Naive B cell (primary cell): ENCODE results near the gene RGS1. TPM values are rescaled to one million over a fixed set of nuclear protein-coding genes. Genes with fewer than 3 reads are reported as not detected.

Experiments used
- ATAC-seq, 2 donors: fragments of 150-1000 bp; cut with Tn5 transposase; 2 replicates each; pipeline ENCODE4 v1.10.0; 2021; ENCODE audit warnings: low read depth in 2 of 2, mild to moderate bottlenecking in 2 of 2, moderate library complexity in 2 of 2
- DNase-seq: peaks from one replicate; pipeline ENCODE4 v3.0.0; 2022
- H3K27ac Mint-ChIP-seq, 6 donors: one replicate each; pipeline ENCODE4 v1.8.0; 2020 to 2022; ENCODE audit warnings: mild to moderate bottlenecking in 6 of 6, mixed read lengths in 6 of 6, moderate library complexity in 5 of 6, inconsistent platforms in 2 of 6
- H3K27me3 Mint-ChIP-seq, 3 donors: one replicate each; pipeline ENCODE4 v1.8.0; 2021 to 2022; ENCODE audit warnings: mixed read lengths in 3 of 3, mild to moderate bottlenecking in 1 of 3
- H3K36me3 Mint-ChIP-seq, 2 donors: one replicate each; pipeline ENCODE4 v1.8.0; 2020 to 2022; ENCODE audit warnings: mixed read lengths in 2 of 2, inconsistent platforms in 1 of 2, mild to moderate bottlenecking in 1 of 2
- H3K4me1 Mint-ChIP-seq, 3 donors: one replicate each; pipeline ENCODE4 v1.8.0; 2020 to 2022; ENCODE audit warnings: mixed read lengths in 3 of 3, inconsistent platforms in 1 of 3, mild to moderate bottlenecking in 1 of 3, moderate library complexity in 1 of 3
- H3K4me3 Mint-ChIP-seq, 8 donors: one replicate each; pipeline ENCODE4 v1.8.0; 2020 to 2022; ENCODE audit warnings: mild to moderate bottlenecking in 8 of 8, mixed read lengths in 8 of 8, moderate library complexity in 8 of 8, inconsistent platforms in 2 of 8
- H3K9me3 Mint-ChIP-seq, 7 donors: one replicate each; pipeline ENCODE4 v1.8.0; 2020 to 2022; ENCODE audit warnings: mixed read lengths in 7 of 7, mild to moderate bottlenecking in 5 of 7, inconsistent platforms in 2 of 7, moderate library complexity in 1 of 7
- polyA plus RNA-seq, 6 donors: library from polyadenylated mRNA; unstranded; fragments of 300-500 nt; fragmentation: Illumina TruSeq; gene quantifications; one replicate each; pipeline ENCODE4 v1.2.3, GENCODE V29; 2021; ENCODE audit warnings: low read depth in 6 of 6

RGS1 gene
- polyA plus RNA-seq, 6 donors from 2014 or later: 55.5 to 355 (median 116) TPM

DNA sequence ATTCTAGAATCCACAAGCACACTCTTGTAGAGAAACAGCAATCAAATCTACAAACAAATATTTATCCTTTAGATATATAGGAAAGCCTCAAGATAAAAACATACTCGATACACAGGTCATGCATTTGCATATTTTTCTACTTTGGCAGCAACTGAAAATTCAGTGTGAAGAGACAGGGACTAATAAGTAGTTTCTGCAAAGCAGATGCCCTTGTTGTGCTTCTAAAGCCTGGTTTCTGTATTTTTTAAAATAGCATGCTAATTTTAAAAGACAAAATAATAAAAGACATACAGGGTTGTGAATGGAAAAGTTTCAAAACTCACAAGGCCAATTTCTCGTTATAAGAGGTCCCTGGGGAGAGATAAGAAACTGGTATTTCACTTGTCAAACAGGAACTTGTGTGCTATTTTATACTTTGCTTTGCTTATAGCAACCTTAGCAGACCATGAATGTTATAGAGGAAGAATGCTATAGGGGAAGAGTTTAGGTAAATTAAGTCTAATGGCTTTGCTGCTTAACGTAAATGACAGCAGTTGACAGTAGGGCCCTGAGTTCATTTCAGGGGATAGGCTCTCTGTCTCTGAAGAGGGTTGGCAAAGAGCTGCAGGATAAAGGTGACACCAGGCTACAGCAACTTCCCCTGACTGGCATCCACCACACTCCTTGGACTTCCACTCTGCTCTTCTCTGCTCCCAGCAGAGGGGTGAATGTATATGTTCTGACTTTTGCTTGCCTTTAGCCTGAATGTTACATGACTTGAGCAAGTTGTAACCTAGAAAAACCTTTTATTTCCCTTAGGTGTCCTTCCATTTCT is 51.0 kb downstream of the RGS1 start:
- H3K27ac Mint-ChIP-seq: peak overlapping the region in 4 of 6 donors; percentile 30 to 57 (median 38)
- peaks cover 0 to 5% of the 10 kb centered on the region in 2 donors for H3K36me3 Mint-ChIP-seq
- peak; percentile 91 to 93 for ATAC-seq
- DNase-seq: peak; percentile 66
- peak overlapping the region in 1 of 8 donors; percentile 80 for H3K4me3 Mint-ChIP-seq
- peaks cover 7 to 12% (median 11%) of the 10 kb centered on the region in 3 donors for H3K4me1 Mint-ChIP-seq
- peaks cover 74 to 84% (median 77%) of the 10 kb centered on the region in 3 donors for H3K27me3 Mint-ChIP-seq
- peaks cover 0 to 12% (median 3%) of the 10 kb centered on the region in 7 donors for H3K9me3 Mint-ChIP-seq

DNA sequence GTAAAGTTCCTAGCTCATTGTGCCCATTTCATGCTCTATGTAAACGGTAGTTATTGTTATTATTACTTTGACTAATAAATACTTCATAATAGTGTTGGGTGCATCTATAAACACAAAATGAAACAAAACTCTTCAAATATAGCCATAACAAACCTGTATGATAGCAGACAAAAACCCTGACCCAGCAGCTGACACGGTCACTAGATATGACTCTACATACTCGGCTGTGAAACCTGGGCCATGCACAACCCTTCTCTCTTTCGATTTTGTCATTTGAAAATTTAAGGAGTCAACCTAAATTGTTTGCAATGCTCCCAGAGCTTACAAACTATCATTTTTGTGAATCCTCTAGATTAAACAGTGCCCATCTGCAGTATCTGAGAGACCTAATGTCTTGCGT is 52.3 kb downstream of the RGS1 start:
- no peak for DNase-seq
- H3K36me3 Mint-ChIP-seq: peaks cover 0 to 5% of the 10 kb centered on the region in 2 donors
- H3K27me3 Mint-ChIP-seq: peaks cover 71 to 79% (median 73%) of the 10 kb centered on the region in 3 donors
- no peak for ATAC-seq
- H3K4me3 Mint-ChIP-seq: no peak overlapping the region
- peaks cover 0 to 5% (median 0%) of the 10 kb centered on the region in 7 donors for H3K9me3 Mint-ChIP-seq
- no peak overlapping the region for H3K27ac Mint-ChIP-seq
- peaks cover 7 to 12% (median 11%) of the 10 kb centered on the region in 3 donors for H3K4me1 Mint-ChIP-seq

DNA sequence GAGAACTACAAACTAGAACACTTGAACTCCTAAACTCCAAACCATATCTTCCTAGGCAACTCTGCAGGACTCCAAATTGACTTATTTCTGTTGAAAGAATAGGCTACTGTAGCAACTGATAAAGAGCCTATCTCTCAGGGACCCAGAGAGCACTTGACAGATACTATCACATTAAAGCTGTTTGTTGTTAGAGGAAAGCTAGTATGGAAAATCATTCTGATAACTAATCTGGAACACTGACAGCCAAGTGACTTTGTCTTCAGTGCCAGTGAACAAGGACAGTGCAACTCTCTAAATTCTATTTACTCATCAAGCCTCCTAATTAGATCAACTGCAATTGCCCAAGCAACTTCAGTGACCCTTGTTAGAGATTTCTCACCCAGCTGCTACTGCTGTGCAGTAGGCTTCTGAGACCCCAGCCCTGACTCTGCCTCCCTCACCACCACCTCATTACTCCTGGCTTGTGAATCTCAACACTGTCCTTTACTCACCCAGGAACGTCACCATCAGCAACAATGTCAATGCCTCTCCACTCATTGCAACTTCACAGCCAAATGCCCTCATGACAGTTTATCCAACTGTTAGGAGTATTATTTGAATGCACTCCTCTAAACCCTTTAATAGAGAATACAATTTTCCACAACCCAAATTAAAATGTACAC is 53.0 kb downstream of the RGS1 start:
- ATAC-seq: no peak
- peaks cover 0 to 5% of the 10 kb centered on the region in 2 donors for H3K36me3 Mint-ChIP-seq
- H3K4me1 Mint-ChIP-seq: peaks cover 7 to 12% (median 11%) of the 10 kb centered on the region in 3 donors
- no peak for DNase-seq
- peaks cover 0 to 1% (median 0%) of the 10 kb centered on the region in 7 donors for H3K9me3 Mint-ChIP-seq
- no peak overlapping the region for H3K27ac Mint-ChIP-seq
- peaks cover 70 to 79% (median 73%) of the 10 kb centered on the region in 3 donors for H3K27me3 Mint-ChIP-seq
- H3K4me3 Mint-ChIP-seq: no peak overlapping the region

DNA sequence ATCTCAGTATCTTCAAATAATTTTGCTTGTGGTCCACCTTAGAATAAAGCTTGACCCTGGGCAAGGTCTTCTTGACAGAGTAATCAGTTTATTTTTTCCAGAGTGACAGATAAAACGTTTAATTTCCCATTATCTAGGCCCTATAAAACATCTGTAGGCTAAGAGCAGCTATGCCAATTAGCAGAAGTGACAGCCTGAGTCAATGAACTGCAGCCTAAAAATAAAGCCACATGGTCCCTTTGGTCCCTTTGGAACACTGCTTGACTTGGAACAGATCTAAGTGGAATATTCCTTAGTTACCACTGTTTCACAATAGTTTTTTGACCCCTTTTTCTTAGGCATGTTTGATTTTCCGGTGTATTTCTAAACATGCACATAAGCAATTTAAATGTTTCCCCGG is 54.0 kb downstream of the RGS1 start:
- Mint-ChIP-seq H3K27ac (no peak overlapping the region), H3K4me3 (no peak overlapping the region), H3K27me3 (peaks cover 67 to 78% (median 70%) of the 10 kb centered on the region in 3 donors), H3K36me3 (no peaks in the 10 kb centered on the region), H3K4me1 (peaks cover 7 to 12% (median 11%) of the 10 kb centered on the region in 3 donors), H3K9me3 (no peaks in the 10 kb centered on the region)
- no peak for DNase-seq
- ATAC-seq: no peak

Other genes starting within 250 kb of the RGS1 start
- gene RGS13, start 60.4 kb downstream of the RGS1 start, polyA plus RNA-seq: under 1 TPM in 1 of 6 donors, not detected in 5; 0.07 TPM
- gene RGS2, start 233.3 kb downstream of the RGS1 start, polyA plus RNA-seq: 100 to 1,000 TPM in 5 of 6 donors, 10 to 100 TPM in 1; 83.1 to 691 (median 187) TPM